COLO829 (cell line): ENCODE measurements around the gene PITPNM3.

Experiments
- DNase-seq: peaks from one replicate; pipeline ENCODE4 v3.0.0; 2012; ENCODE audit warnings: low spot score

Gene PITPNM3

GRCh38 chr17:6408276-6408675 lies 148.1 kb downstream of the PITPNM3 start:
- no peak for DNase-seq

- DNase-seq: no peak
Observed at GRCh38 chr17:6402258-6402657, 154.1 kb downstream of the PITPNM3 start.
